Natural killer cell (primary cell): ENCODE measurements around the gene APOBEC3H. TPM values are rescaled to one million over a fixed set of nuclear protein-coding genes. Genes with fewer than 3 reads are reported as not detected.

Experiments used
- ATAC-seq, 3 donors: fragments of 150-1000 bp in 2 of 3; fragments of 200-7000 bp in 1 of 3; cut with Tn5 transposase; 1 replicate in 1 of 3; 2 replicates in 2 of 3; pipeline ENCODE4 v1.10.0; 2021; ENCODE audit warnings: mild to moderate bottlenecking in 2 of 3, moderate library complexity in 2 of 3
- DNase-seq, 2 donors: peaks; one replicate each; pipeline versions ENCODE4 v3.0.0 to v3.0.0-alpha.2; 2013 to 2021; ENCODE audit warnings: mixed read lengths in 1 of 2
- H3K27ac ChIP-seq: one replicate; pipeline ENCODE4 v1.5.1; 2013; ENCODE audit warnings: mild to moderate bottlenecking, low read length
- H3K27me3 ChIP-seq: one replicate; pipeline ENCODE4 v1.6.1; 2013; ENCODE audit warnings: low read length; ENCODE audit not compliant: control insufficient read depth, insufficient read depth
- H3K36me3 ChIP-seq: one replicate; pipeline ENCODE4 v1.6.1; 2013; ENCODE audit warnings: low read length; ENCODE audit not compliant: control insufficient read depth, insufficient read depth
- H3K4me1 ChIP-seq: one replicate; pipeline ENCODE4 v1.6.1; 2013; ENCODE audit warnings: low read length; ENCODE audit not compliant: control insufficient read depth, insufficient read depth
- H3K4me3 ChIP-seq: one replicate; pipeline ENCODE4 v1.5.1; 2013; ENCODE audit warnings: low read length
- H3K9me3 ChIP-seq: one replicate; pipeline ENCODE4 v1.6.1; 2013; ENCODE audit warnings: low read length; ENCODE audit not compliant: control insufficient read depth, insufficient read depth
- H3K27ac Mint-ChIP-seq, 2 donors: one replicate each; pipeline ENCODE4 v1.8.0; 2022; ENCODE audit warnings: mild to moderate bottlenecking in 2 of 2, mixed read lengths in 2 of 2, moderate library complexity in 1 of 2
- H3K27me3 Mint-ChIP-seq, 2 donors: one replicate each; pipeline ENCODE4 v1.8.0; 2022; ENCODE audit warnings: low read depth in 2 of 2, mixed read lengths in 2 of 2
- H3K36me3 Mint-ChIP-seq: one replicate; pipeline ENCODE4 v1.8.0; 2022; ENCODE audit warnings: mixed read lengths
- H3K4me1 Mint-ChIP-seq, 2 donors: one replicate each; pipeline ENCODE4 v1.8.0; 2022; ENCODE audit warnings: mixed read lengths in 2 of 2
- H3K4me3 Mint-ChIP-seq: one replicate; pipeline ENCODE4 v1.8.0; 2022; ENCODE audit warnings: mild to moderate bottlenecking, moderate library complexity, mixed read lengths
- H3K9me3 Mint-ChIP-seq, 2 donors: one replicate each; pipeline ENCODE4 v1.8.0; 2022; ENCODE audit warnings: mixed read lengths in 2 of 2
- WGBS: methylation state at CpG from one replicate; pipeline ENCODE4 v1.1.7; 2013; ENCODE audit warnings: missing lambda C conversion rate; ENCODE audit not compliant: insufficient coverage; 5-methylcytosine and 5-hydroxymethylcytosine counted together
- intact Hi-C: fragments of 100-400 bp; cut with micrococcal nuclease; formaldehyde crosslinking; loops from one replicate; pipeline ENCODE4 v1.14.2; 2022
- total RNA-seq, 4 donors: library from RNA; stranded (reverse); fragments of 120-200 nt in 1 of 4; gene quantifications; one replicate each; pipeline versions ENCODE4 v1.2.3 to v1.2.4, GENCODE V29; 2013 to 2022
- TF ChIP-seq, protein P1 (sequence below): fragments of 200-600 bp; IDR thresholded peaks from one replicate; pipeline ENCODE4 v1.8.0; 2022; ENCODE audit warnings: antibody characterized with exemption

APOBEC3H gene
- total RNA-seq, 3 donors from 2014 or later (not counting 1 experiment from before 2014, with no cell fraction given), result 14.1 to 17.0 (median 14.6) TPM

DNA sequence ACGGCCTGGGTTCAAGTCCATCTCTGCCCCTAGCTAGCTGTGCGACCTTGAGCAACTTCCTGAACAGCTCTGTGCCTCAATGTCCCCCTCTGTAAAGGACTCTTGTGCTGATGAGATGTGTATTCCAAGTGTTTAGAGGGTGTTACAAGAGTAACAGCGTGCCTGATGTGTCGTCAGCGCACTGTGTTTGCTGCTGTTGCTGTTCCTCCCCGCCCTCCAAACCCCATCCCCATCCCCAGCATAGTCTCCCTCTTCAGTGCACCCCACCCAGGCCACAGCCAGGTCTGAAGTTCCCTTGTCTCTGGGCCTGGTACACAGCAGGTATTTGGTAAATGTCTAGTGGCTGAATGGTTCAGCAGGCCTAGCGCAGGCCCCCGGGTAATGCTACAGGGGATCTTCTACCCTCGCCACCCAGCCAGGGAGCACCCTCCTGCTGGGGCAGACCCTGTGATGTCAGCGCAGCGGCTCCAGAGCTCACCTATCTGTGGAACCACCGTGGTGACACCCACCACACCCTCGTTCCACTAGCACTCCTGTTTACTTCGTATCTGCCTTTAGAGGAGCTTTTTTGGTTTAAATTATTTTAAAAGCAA is 45.1 kb downstream of the APOBEC3H start:
- ATAC-seq, result no peak
- TF ChIP-seq, protein P1, sequence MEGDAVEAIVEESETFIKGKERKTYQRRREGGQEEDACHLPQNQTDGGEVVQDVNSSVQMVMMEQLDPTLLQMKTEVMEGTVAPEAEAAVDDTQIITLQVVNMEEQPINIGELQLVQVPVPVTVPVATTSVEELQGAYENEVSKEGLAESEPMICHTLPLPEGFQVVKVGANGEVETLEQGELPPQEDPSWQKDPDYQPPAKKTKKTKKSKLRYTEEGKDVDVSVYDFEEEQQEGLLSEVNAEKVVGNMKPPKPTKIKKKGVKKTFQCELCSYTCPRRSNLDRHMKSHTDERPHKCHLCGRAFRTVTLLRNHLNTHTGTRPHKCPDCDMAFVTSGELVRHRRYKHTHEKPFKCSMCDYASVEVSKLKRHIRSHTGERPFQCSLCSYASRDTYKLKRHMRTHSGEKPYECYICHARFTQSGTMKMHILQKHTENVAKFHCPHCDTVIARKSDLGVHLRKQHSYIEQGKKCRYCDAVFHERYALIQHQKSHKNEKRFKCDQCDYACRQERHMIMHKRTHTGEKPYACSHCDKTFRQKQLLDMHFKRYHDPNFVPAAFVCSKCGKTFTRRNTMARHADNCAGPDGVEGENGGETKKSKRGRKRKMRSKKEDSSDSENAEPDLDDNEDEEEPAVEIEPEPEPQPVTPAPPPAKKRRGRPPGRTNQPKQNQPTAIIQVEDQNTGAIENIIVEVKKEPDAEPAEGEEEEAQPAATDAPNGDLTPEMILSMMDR, result no peak
- Mint-ChIP-seq H3K27me3 (no peaks in the 10 kb centered on the region), H3K4me1 (peaks cover 11 to 25% of the 10 kb centered on the region in 2 donors), H3K36me3 (no peaks in the 10 kb centered on the region), H3K4me3 (no peak overlapping the region), H3K27ac (no peak overlapping the region), H3K9me3 (no peaks in the 10 kb centered on the region)
- no peaks in the 10 kb centered on the region for H3K27me3 ChIP-seq
- no peak overlapping the region for H3K27ac ChIP-seq
- H3K4me3 ChIP-seq, result no peak overlapping the region
- DNase-seq, result no peak
- no peaks in the 10 kb centered on the region for H3K36me3 ChIP-seq
- intact Hi-C loops, result no loop called here
- H3K4me1 ChIP-seq, result peaks cover 27% of the 10 kb centered on the region
- 93% methylated on average over 14 of the region's 14 CpGs for WGBS
- H3K9me3 ChIP-seq, result no peaks in the 10 kb centered on the region

GRCh38 chr22:39144101-39144767 is 47.2 kb downstream of the APOBEC3H start:
- Mint-ChIP-seq H3K9me3 (no peaks in the 10 kb centered on the region), H3K4me3 (peak overlapping the region; percentile 93), H3K27me3 (no peaks in the 10 kb centered on the region), H3K27ac (peak overlapping the region; percentile 93 to 98), H3K36me3 (no peaks in the 10 kb centered on the region), H3K4me1 (peaks cover 11 to 27% of the 10 kb centered on the region in 2 donors)
- Histone ChIP-seq H3K27me3 (no peaks in the 10 kb centered on the region), H3K9me3 (no peaks in the 10 kb centered on the region), H3K4me3 (peak overlapping the region; percentile 70), H3K4me1 (peaks cover 45% of the 10 kb centered on the region), H3K27ac (peak overlapping the region; percentile 78), H3K36me3 (peaks cover 13% of the 10 kb centered on the region)
- 7% methylated on average over 22 of the region's 22 CpGs for WGBS
- TF ChIP-seq, protein P1, result no peak
- intact Hi-C loops, result loop anchor here (1.0 kb wide), 1 partner anchor 8 kb away; the partner anchor contains the start of gene CBX7
- DNase-seq (peak; percentile 55 to 88), ATAC-seq (peak; percentile 58 to 66 (median 61))

- intact Hi-C loops, result no loop called here
- Mint-ChIP-seq H3K27me3 (no peaks in the 10 kb centered on the region), H3K27ac (peak overlapping the region; percentile 92 to 98), H3K4me3 (peak overlapping the region; percentile 87), H3K4me1 (peaks cover 18 to 47% of the 10 kb centered on the region in 2 donors), H3K9me3 (no peaks in the 10 kb centered on the region), H3K36me3 (no peaks in the 10 kb centered on the region)
- Histone ChIP-seq H3K9me3 (no peaks in the 10 kb centered on the region), H3K36me3 (peaks cover 15% of the 10 kb centered on the region), H3K27me3 (no peaks in the 10 kb centered on the region), H3K4me3 (peak overlapping the region; percentile 45), H3K4me1 (peaks cover 67% of the 10 kb centered on the region), H3K27ac (peak overlapping the region; percentile 90)
- 81% methylated on average over 6 of the region's 6 CpGs for WGBS
- DNase-seq (no peak), ATAC-seq (no peak)
- TF ChIP-seq, protein P1, result no peak
Observed at GRCh38 chr22:39146256-39147101, 49.4 kb downstream of the APOBEC3H start.
